H1 (cell line): ENCODE results near the gene VASN. TPM values are rescaled to one million over a fixed set of nuclear protein-coding genes. Genes with fewer than 3 reads are reported as not detected.

Experiments
- CEBPB ChIP-seq: IDR thresholded peaks from 2 replicates; pipeline ENCODE4 v1.6.1; 2012; ENCODE audit warnings: low read depth, low read length
- CTBP2 ChIP-seq: IDR thresholded peaks from 2 replicates; pipeline ENCODE4 v1.7.0; 2011; ENCODE audit warnings: borderline replicate concordance, mild to moderate bottlenecking, moderate library complexity, mixed read lengths, low read length; ENCODE audit not compliant: insufficient read depth, insufficient read length
- EGR1 ChIP-seq: IDR thresholded peaks from 2 replicates; pipeline ENCODE4 v1.6.1; 2011; ENCODE audit warnings: low read depth, low read length, borderline replicate concordance
- KDM4A ChIP-seq: IDR thresholded peaks from one replicate; pipeline ENCODE4 v1.7.1; 2012; ENCODE audit warnings: low read depth, mild to moderate bottlenecking, moderate library complexity, low read length, inconsistent platforms; ENCODE audit not compliant: severe bottlenecking
- PHF8 ChIP-seq: fragments of 200-600 bp; sonication (generic); conservative IDR thresholded peaks from 2 replicates; pipeline ENCODE4 v1.7.1; 2012; ENCODE audit warnings: low read depth, mild to moderate bottlenecking, inconsistent platforms, low read length, moderate library complexity
- RNF2 ChIP-seq: fragments of 200-900, 300-1000 bp; sonication (generic); IDR thresholded peaks from 2 replicates; pipeline ENCODE4 v1.7.1; 2016; ENCODE audit warnings: borderline replicate concordance, low read depth, mild to moderate bottlenecking, antibody characterized with exemption, low read length; ENCODE audit not compliant: poor library complexity, severe bottlenecking; ENCODE audit errors: missing control alignments
- TAF1 ChIP-seq: IDR thresholded peaks from 2 replicates; pipeline ENCODE4 v1.6.1; 2011; ENCODE audit warnings: mild to moderate bottlenecking, low read depth, low read length
- TAF7 ChIP-seq: optimal IDR thresholded peaks from 2 replicates; pipeline ENCODE3; 2011; ENCODE audit warnings: low read depth, mild to moderate bottlenecking, inconsistent platforms, low read length, moderate library complexity, borderline replicate concordance
- ZNF274 ChIP-seq: IDR thresholded peaks from 2 replicates; pipeline ENCODE4 v1.7.0; 2012; ENCODE audit warnings: low read length, borderline replicate concordance; ENCODE audit errors: extremely low read depth
- polyA plus RNA-seq, 7 experiments: library from polyadenylated mRNA; depleted of rRNA in 3 of 7; stranded (reverse) in 5 of 7; unstranded in 2 of 7; fragments of >200 nt in 5 of 7; fragments of 200-250 nt in 2 of 7; gene quantifications; 1 replicate in 5 of 7; 2 replicates in 1 of 7; 4 replicates in 1 of 7; pipeline versions ENCODE4 v1.2.1 to v1.2.3, GENCODE V29; 2011 to 2013; ENCODE audit warnings: missing spikeins in 2 of 7, mixed read lengths in 2 of 7
- total RNA-seq: library from RNA; stranded (reverse); fragmentation: NEBNext Ultra II Directional; extraction: Animal tissue kit (Norgen Biotek cat#: 25700); gene quantifications from 2 replicates; pipeline ENCODE4 v1.2.1, GENCODE V29; 2021

VASN gene
- total and polyA plus RNA-seq, 2 of the 8 experiments (the other 6 are each of a cell fraction or from before 2014, with no cell fraction given): 9.6 to 11.3 TPM

- TF ChIP-seq CTBP2 (no peak), KDM4A (no peak), RNF2 (no peak), TAF7 (no peak), PHF8 (no peak), ZNF274 (no peak), CEBPB (no peak), EGR1 (no peak), TAF1 (no peak)
These were observed 49.3 kb upstream of the VASN start (continued) for GRCh38 chr16:4322121-4323052.
